Left ventricle myocardium inferior (tissue), 1 donor: ENCODE measurements around the gene CD86. TPM values are rescaled to one million over a fixed set of nuclear protein-coding genes. Genes with fewer than 3 reads are reported as not detected.
"Not testable (repeated sequence)": the region's sequence is repeated elsewhere in the genome, so short reads cannot be mapped to it uniquely, and the experiment has no call there.

Source experiments
- DNase-seq: peaks from one replicate; pipeline ENCODE4 v3.0.0-alpha.2; 2020
- H3K27ac ChIP-seq: fragments of 200-600 bp; replicated peaks from 2 replicates; pipeline ENCODE4 v1.8.0; 2021
- H3K27me3 ChIP-seq: fragments of 200-600 bp; 2 replicates; pipeline ENCODE4 v1.8.0; 2021; ENCODE audit warnings: low read depth
- H3K36me3 ChIP-seq: fragments of 200-600 bp; 2 replicates; pipeline ENCODE4 v1.8.0; 2021
- H3K4me1 ChIP-seq: fragments of 200-600 bp; 2 replicates; pipeline ENCODE4 v1.8.0; 2021
- H3K4me3 ChIP-seq: fragments of 200-600 bp; 2 replicates; pipeline ENCODE4 v1.8.0; 2021; ENCODE audit warnings: mild to moderate bottlenecking, moderate library complexity
- H3K9me3 ChIP-seq: fragments of 200-600 bp; replicated peaks from 2 replicates; pipeline ENCODE4 v1.8.0; 2021
- CTCF ChIP-seq: fragments of 200-600 bp; IDR thresholded peaks from 2 replicates; pipeline ENCODE4 v1.8.0; 2021; ENCODE audit warnings: antibody characterized with exemption, mild to moderate bottlenecking, borderline replicate concordance
- intact Hi-C: fragments of 100-400 bp; cut with micrococcal nuclease; formaldehyde crosslinking; loops from one replicate; pipeline ENCODE4 v1.11.0; 2022
- total RNA-seq: library from RNA; stranded (reverse); fragmentation: NEBNext Ultra II Directional; extraction: Animal tissue kit (Norgen Biotek cat#: 25700); gene quantifications from one replicate; pipeline ENCODE4 v1.2.1, GENCODE V29; 2021
- donor health status: DM: no; HTN: yes; CAD: no; lungs with severe emphysema.

CD86 gene
- total RNA-seq, 1 donor from 2014 or later: 3.6 TPM

- no peak for DNase-seq
- no peaks in the 10 kb centered on the region for H3K27me3 ChIP-seq
- no peak for TF ChIP-seq CTCF
- no peaks in the 10 kb centered on the region for H3K4me1 ChIP-seq
- H3K9me3 ChIP-seq: peaks cover 18% of the 10 kb centered on the region
- H3K36me3 ChIP-seq: no peaks in the 10 kb centered on the region
- no peak overlapping the region for H3K27ac ChIP-seq
- no peak overlapping the region for H3K4me3 ChIP-seq
- intact Hi-C loops: no loop called here
These were observed 77.9 kb downstream of the CD86 start for GRCh38 chr3:122132949-122133540.

DNA sequence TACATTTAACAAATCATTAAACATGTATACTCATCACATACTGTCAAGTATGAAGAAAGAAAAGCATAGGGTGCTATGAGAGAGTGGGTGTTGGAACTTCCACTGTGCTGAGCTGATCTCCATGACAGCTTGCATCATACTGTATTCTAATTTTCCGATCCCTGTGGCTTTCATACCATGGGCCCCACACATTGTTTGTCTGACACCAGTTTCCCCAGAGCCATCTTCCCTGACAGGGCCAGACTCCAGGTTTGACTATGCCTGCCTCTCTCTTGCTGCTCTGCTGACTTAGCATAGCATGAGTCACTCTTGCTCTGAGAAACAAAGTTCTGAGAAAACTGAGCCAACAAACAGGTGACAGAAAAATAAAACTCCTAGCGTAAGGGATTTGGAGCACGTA lies 91.3 kb downstream of the CD86 start:
- Histone ChIP-seq H3K9me3 (peaks cover 9% of the 10 kb centered on the region), H3K27me3 (no peaks in the 10 kb centered on the region), H3K36me3 (no peaks in the 10 kb centered on the region), H3K4me1 (no peaks in the 10 kb centered on the region), H3K4me3 (no peak overlapping the region), H3K27ac (no peak overlapping the region)
- TF ChIP-seq CTCF: no peak
- no peak for DNase-seq
- intact Hi-C loops: no loop called here

GRCh38 chr3:122148941-122149627 lies 93.9 kb downstream of the CD86 start:
- Histone ChIP-seq H3K9me3 (peaks cover 19% of the 10 kb centered on the region), H3K27me3 (no peaks in the 10 kb centered on the region), H3K36me3 (no peaks in the 10 kb centered on the region), H3K4me3 (no peak overlapping the region), H3K4me1 (no peaks in the 10 kb centered on the region), H3K27ac (no peak overlapping the region)
- TF ChIP-seq CTCF: no peak
- DNase-seq: no peak
- intact Hi-C loops: no loop called here

DNA sequence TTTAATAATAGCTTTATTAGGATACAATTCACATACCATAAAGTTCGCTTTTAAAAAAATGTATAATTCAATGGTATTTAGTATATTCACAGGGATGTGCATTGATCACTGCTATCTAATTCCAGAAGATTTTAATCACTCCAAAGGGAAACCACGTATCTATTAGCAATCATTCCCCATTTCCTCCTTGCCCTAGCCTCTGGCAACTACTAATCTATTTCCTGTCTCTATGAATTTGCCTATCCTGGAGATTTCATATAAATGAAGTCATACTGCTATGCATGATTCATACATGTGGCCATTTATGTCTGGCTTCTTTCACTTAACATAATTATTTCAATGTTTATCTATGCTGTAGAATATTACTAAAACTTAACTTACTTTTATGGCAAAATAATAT lies 96.3 kb downstream of the CD86 start:
- Histone ChIP-seq H3K27me3 (no peaks in the 10 kb centered on the region), H3K9me3 (peaks cover 43% of the 10 kb centered on the region), H3K4me3 (no peak overlapping the region), H3K27ac (no peak overlapping the region), H3K4me1 (no peaks in the 10 kb centered on the region), H3K36me3 (no peaks in the 10 kb centered on the region)
- TF ChIP-seq CTCF: no peak
- no peak for DNase-seq
- intact Hi-C loops: no loop called here

DNA sequence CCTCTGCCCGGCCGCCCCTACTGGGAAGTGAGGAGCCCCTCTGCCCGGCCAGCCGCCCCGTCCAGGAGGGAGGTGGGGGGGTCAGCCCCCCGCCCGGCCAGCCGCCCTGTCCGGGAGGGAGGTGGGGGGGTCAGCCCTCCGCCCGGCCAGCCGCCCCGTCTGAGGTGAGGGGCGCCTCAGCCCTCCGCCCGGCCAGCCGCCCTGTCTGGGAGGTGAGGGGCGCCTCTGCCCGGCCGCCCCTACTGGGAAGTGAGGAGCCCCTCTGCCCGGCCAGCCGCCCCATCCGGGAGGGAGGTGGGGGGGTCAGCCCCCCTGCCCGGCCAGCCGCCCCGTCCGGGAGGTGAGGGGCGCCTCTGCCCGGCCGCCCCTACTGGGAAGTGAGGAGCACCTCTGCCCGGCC lies 109.8 kb downstream of the CD86 start:
- DNase-seq, H3K36me3 ChIP-seq, H3K4me1 ChIP-seq, H3K27ac ChIP-seq, H3K27me3 ChIP-seq, intact Hi-C loops, H3K4me3 ChIP-seq: not testable (repeated sequence)
- H3K9me3 ChIP-seq: peaks cover 23% of the 10 kb centered on the region

- no peak overlapping the region for H3K4me3 ChIP-seq
- H3K36me3 ChIP-seq: no peaks in the 10 kb centered on the region
- H3K4me1 ChIP-seq: no peaks in the 10 kb centered on the region
- intact Hi-C loops: no loop called here
- no peak overlapping the region for H3K27ac ChIP-seq
- no peak for DNase-seq
- no peaks in the 10 kb centered on the region for H3K27me3 ChIP-seq
- TF ChIP-seq CTCF: no peak
- peaks cover 7% of the 10 kb centered on the region for H3K9me3 ChIP-seq
These were observed 112.5 kb downstream of the CD86 start for GRCh38 chr3:122167630-122168029.
